Erythroblast (primary cell): ENCODE results near the gene TBX10.
A peak's percentile ranks its signal among the peaks of the same experiment; 100 is the strongest.

Experiments
- DNase-seq, 2 experiments: peaks; one replicate each; lab custom pipeline; 2025; lab: John Stamatoyannopoulos, UW
- GATA1 ChIP-seq: IDR thresholded peaks from 2 replicates; pipeline ENCODE4 v1.6.1; 2011; ENCODE audit warnings: low read depth, mild to moderate bottlenecking, control low read depth, low read length, moderate library complexity
- POLR2A ChIP-seq: IDR thresholded peaks from 2 replicates; pipeline ENCODE4 v1.6.1; 2011; ENCODE audit warnings: mild to moderate bottlenecking, low read length

Gene TBX10

DNA sequence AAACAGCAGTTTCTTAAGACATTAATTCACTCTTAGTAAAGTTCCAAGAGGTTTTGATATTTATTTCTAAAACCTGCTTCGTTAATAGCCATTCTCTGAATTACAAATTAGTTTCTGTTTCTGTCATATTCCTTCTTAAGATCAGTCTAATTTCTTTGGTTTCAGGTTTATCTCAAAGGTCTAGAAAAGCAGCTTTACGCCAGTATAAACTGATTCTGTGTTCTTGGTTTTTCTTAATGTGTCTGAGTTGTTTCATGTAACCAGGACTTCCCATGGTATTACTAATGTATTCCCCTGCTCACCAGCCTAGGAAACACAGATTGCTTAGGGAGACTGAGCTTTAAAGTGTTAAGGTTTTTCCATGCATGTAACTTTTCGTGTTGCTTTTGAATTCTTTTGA, 17.7 kb upstream of the TBX10 start:
- TF ChIP-seq GATA1 (no peak), POLR2A (no peak)
- no peak for DNase-seq

DNA sequence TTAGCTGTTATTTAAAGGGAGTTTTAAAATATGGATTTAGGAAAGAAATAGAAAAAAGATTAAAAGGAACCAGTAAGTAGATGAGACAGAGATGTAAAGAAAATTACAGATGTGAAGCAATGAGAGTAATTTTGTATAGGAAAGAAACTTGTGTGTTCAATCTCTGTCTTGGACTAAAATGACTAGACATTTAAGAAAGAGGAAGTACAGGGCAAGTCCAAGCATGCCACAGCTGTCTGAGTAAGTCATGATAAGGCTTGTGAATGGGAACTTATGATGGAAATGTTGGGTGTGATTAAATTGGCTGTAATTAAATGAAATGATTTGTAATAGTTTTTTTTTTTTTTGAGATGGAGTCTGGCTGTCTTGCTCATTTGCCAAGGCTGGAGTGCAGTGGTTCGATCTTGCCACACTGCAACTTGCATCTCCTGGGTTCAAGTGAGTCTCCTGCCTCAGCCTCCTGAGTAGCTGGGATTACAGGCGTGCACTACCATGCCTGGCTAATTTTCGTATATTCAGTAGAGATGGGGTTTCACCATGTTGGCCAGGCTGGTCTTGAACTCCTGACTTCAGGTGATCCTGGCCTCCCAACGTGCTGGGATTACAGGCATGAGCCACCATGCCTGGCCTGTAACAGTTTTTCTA, 16.8 kb upstream of the TBX10 start:
- DNase-seq: peak in 1 of 2 experiments; percentile 16
- TF ChIP-seq POLR2A: no peak
- no peak for TF ChIP-seq GATA1

DNA sequence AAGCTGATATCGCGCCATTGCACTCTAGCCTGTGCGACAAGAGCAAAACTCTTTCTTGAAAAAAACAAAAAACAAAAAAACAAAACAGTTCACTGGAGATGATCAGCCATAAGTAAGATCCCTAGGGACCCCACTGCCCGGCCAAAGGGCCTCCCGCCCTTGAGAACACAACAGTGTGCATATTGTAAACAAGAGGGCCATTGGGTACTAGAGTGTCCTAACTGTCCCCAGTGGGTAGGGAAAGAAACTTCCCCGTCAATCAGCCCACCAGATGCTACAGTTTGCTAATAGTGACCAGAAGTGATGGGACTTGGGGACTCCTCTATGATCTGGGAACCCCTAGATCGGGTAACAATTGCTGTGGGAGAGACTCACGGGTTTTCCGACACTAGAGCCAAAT, 14.7 kb upstream of the TBX10 start:
- TF ChIP-seq GATA1: no peak
- TF ChIP-seq POLR2A: no peak
- no peak for DNase-seq

DNA sequence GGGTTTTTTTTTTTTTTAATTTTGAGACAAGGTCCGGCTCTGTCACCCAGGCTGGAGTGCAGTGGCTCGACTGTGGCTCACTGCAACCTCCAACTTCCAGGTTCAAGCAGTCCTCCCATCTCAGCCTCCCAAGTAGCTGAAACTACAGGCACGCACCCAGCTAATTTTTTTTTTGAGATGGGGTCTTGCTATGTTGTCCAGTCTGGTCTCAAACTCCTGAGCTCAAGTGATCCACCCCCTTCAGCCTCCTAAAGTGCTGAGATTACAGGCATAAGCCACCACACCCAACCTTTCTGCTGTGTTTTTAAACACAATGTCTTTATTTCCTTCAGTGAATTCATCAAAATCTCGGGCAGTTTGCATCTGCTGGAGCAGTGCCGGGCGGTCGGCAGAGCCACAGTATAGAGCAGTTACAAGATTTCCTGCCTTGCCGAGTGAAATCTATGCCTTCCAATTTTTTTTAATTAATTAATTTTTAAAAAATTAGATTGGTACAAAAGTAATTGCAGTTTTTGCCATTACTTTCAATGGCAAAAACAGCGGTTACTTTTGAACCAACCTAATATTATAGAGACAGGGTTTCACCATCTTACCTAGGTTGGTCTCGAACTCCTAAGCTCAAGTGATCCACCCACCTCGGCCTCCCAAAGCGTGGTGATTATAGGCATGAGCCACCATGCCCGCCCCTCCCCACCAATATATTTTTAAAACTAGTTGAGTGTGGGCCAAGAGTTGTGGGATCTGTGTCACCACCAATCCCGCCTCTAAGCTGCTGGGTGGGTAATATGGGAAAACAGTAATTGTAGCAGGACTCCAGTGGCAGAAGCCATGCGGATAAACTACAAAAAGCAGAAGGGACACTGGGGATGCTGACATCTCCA, 13.6 kb upstream of the TBX10 start:
- TF ChIP-seq POLR2A (no peak), GATA1 (no peak)
- DNase-seq: no peak

DNA sequence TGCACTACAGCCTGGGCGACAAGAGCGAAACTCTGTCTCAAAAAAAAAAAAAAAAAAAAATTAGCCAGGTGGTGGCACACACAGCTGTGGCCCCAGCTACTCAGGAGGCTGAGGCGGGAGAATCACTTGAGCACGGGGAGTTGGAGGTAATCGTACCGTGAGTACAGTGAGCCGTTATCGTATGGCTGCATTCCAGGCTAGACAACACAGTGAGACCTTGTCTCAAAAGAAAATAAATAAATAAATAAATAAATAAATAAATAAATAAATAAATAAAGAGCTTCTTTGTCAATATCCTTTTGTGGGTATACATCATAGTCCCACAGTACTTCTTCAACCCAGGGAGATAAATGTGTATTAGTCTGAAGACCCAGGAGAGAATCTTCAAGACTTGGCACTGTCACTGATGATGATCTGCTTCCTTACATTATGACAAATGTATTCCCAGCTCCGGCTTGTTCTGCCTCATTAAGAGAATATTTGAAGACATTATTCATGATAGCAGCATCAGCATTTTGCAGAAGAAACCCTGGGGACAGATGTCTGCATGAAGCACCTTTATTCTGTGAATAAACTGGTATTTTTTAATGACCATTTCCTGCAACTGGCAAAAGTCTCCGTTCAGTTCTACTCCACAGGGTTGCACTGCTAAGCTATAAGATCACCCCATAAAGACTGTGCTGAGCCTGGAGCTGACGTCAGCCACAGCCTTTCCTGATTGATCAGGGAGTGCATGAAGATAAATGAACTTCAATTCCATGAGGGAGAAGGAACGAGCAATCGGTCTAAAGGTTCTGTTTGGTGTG, 12.6 kb upstream of the TBX10 start:
- no peak for DNase-seq
- TF ChIP-seq POLR2A: no peak
- TF ChIP-seq GATA1: no peak

DNA sequence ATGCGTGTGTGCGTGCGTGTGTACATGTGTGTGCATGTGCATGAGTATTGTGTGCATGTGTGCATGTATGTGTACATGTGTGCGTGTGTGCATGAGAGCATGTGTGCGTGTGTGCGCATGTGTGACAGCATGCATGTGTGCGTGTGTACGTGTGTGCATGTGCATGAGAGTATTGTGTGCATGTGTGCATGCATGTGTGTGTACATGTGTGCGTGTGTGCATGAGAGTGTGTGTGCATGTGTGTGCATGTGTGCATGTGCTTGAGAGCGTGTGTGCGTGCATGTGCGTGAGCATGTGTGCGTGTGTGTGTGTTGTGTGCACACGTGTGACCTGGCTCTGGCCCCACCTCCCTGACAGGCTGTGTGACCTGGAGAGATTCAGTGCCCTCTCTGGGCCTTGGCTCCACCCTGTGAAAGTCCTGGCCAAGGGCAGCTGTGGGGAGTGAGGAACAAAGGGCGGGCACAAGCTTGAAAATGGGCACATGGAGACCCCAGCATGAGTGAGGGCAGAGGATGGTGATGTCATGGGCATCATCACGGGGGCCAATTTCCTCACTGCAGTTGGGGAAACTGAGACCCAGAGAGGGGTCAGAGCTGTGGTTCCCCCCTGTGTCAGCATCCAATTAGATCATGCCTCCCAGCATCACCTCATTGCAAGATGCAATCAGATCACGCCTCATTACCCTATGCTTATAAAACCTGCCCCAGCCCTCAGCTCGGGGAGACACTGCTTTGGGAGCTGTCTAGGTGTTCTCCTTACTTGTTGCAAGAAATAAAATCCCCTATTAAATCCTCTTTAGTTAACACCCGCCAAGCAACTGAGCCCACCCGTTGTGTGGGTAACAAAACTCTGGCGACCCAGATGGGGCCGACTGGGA, 10.3 kb upstream of the TBX10 start:
- no peak for DNase-seq
- TF ChIP-seq POLR2A: no peak
- no peak for TF ChIP-seq GATA1

DNA sequence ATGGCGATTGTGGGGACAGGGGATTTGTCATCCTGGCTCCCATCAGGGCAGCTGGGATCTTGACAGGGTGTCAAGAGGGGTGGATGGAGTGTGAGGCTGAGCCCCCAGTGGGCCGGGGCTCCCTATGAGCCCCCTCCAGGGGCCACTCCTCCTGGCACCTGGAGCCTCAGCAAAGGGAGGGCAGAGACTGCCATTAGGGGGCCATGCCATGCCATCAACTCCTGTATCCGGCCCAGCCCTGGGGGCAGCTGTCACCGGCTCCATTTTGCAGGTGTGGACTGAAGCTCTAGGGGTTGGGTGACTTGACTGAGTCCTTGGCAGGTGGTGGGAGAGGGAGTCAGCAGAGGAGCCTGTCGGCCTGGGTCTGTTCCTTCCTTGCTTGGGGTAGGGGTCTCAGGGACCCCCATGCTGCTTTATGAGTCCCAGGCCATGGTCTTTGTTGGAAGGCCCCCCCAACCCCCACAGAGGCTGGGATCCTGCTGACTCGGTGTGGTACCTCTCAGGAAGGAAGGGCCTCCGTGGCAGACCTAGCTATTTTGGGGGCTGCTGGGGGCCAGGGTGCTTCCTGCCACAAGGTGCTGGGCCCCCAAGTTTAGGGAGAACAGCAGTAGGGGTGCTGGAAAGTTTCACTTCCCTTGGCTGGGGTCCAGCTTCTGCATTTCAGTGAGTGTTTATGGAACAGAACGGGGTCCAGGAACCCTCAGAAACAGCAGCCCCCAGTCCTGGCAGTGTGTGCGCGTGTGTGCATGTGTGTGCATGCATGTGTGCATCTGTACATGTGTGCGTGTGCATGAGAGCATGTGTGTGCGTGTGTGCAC, 9.4 kb upstream of the TBX10 start:
- no peak for DNase-seq
- TF ChIP-seq GATA1 (no peak), POLR2A (no peak)

DNA sequence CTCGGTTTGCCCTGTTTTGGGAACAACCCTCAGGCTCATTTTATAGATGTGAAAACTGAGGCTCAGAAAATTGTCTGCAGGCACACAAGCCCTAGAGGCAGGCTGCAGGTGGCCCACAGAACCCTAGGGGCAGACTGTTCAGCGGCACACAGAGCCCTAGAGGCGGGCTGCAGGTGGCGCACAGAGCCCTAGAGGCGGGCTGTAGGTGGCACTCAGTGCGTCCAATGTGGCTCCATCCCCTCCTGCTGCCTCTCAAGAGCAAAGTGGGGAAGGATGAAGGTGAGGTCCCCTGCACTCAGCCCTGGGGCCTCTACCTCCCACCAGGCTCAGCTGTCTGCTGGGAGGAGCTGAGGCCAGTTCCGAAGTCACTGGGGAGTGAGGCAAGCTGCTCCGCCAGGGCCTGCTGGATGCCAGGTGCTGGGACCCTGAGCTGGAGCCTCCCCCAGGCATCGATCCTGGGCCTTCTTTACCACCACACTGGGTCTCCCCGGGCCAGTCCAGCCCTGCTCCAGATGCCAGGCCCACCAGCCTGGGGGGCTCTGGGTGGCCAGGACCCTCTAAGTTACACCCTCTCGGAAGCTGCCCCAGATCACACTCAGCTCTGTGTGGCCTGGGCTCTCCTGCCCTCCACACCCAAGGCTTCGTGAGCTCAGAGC, 8.7 kb upstream of the TBX10 start:
- TF ChIP-seq GATA1: no peak
- no peak for TF ChIP-seq POLR2A
- DNase-seq: peak in 1 of 2 experiments; percentile 21

DNA sequence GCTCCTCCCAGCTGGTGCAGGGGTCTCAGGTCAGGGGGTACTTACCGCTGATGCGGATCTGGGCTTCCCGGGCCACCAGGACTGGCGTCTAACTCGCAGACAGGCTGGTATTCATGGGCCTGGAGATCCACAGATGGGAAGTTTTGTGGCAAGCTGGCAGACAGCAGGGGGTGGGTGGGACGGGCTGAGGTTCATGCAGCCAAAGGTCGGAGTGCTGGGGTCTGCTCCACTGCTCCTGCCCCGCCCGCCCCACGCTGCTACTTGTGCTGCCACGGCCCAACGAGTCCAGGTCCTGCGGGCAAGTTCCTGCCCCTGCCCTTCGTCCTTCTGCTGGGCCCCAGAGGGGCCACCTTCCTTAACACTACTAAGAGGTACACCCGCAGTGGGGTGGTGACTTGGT, 7.9 kb upstream of the TBX10 start:
- TF ChIP-seq POLR2A (no peak), GATA1 (no peak)
- no peak for DNase-seq

DNA sequence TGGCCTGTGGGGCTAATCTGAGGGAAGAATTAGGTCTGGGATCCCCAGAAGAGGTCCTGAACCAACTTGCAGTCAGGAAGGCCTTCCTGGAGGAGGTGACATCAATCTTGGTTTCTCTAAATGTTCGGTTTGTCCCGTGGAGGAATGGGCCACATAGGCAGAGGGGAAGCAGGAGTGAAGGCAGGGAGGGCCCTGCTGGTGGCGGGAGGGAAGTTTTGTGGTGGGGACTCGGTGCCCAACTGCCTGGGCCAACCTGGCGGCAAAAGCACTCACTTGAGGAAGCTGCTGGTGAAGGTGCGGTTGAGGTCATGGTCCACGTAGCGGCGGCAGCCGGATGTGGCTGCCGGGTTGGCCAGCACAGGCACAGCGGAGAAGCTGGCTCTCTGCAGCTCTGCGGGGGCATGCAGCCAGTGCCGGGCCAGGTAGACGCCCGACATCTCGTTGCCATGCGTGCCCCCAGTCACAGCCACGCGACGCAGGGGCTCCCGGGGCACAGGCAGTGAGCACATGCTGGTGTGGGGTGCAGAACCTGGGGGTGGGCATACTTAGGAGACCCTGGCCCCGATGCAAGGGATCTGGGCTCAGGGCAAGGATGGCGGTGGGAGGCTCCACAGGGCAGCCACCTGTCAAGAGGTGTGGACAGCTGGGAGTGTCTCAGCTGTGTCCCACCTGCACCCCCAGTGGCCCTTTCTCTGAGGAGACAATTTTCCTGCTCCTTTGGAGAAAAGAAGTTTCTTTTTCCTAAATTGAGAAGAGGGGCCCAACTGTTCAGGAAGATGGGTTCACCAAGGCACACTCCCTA, 7.2 kb upstream of the TBX10 start:
- no peak for DNase-seq

More for the DNA sequence above, 7.2 kb upstream of the TBX10 start:
- no peak for TF ChIP-seq POLR2A
- no peak for TF ChIP-seq GATA1
